ENCODE results near the gene LYPD1. TPM values are rescaled to one million over a fixed set of nuclear protein-coding genes. Genes with fewer than 3 reads are reported as not detected.

LYPD1 gene, protein sequence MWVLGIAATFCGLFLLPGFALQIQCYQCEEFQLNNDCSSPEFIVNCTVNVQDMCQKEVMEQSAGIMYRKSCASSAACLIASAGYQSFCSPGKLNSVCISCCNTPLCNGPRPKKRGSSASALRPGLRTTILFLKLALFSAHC
- total RNA-seq = 0.14 TPM in 1 of 2 replicates, not detected in the other

DNA sequence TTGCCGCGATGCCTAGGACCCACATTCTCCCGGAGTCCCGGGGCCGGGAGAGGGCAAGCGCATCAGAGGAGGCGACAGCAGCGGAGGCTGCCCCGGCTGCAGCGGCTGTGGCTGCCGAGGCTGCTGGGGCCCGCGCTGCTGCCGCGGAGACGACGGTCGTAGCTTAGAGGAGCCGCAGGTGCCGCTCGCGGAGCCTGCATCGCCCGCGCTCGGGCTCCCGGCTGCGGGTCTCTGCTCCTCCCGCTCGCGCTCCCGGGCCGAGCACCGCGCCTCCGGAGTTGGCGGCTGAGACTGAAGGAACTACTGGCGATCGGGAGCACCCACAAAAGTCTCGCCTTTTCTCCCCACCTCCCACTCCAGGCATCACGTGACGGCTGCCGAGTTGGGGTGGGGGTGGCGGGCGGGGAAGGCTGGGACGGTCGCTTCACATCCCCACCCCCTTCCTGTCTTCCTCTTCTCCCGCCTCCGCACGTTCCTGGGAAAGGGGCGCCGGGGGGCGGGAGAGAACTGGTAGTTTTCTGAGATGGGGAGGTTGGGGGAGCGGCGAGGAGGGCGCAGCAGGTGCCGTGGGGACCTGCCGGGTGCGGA, at the start of gene LYPD1:
LYPD1 (minus strand) TSS at position 298 of the 588 bp plus-strand sequence; CDS start at position 25, 273 bp downstream.

